ENCODE measurements around the gene ANGPTL7. TPM values are rescaled to one million over a fixed set of nuclear protein-coding genes. Genes with fewer than 3 reads are reported as not detected.
"Not testable (repeated sequence)": the region's sequence is repeated elsewhere in the genome, so short reads cannot be mapped to it uniquely, and the experiment has no call there.

Gene ANGPTL7
- total RNA-seq, 4 donors from 2014 or later, result 0.55 to 1.00 (median 0.79) TPM; not detected in 1

DNA sequence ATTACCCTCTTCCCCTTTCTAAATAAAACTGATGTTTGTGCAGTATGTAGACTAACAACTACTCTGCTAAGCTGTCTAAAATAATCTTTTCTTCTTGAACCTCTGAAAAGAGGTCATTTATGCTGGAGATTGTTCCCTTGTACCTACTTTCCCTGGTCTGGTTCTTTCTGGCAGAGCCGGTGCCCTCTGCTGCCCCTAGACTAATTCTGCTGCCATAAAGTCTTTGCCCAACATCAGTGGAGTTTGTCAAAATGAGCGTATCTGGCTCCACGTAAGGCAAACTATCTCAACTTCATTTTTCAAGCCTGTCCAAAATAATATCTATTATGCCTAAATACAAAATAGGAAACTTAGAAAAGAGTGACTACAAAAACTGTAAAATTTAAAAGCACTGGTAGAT is 30.9 kb upstream of the ANGPTL7 start:
- in situ Hi-C loops (cut with MboI; ENCODE audit: low pct_ligation_motif_present in 1 of 4, low pct_unique_long_range_greater_than_20kb in 1 of 4, low sequenced_read_pairs in 3 of 4) (no loop called here), intact Hi-C loops (cut with DNase I; ENCODE audit: low total_unique reads) (no loop called here)
- no peaks in the 10 kb centered on the region for H3K9me3 ChIP-seq
- DNase-seq, result no peak
- no peaks in the 10 kb centered on the region for H3K27me3 ChIP-seq
- no peak overlapping the region for H3K4me3 ChIP-seq
- peaks cover 0 to 8% (median 0%) of the 10 kb centered on the region in 4 donors for H3K4me1 ChIP-seq
- TF ChIP-seq EP300 (IDR thresholded peaks at IDR 0.05; ENCODE audit: low read depth) (no peak), POLR2A (IDR thresholded peaks at IDR 0.05) (no peak), POLR2AphosphoS5 (IDR thresholded peaks at IDR 0.05) (no peak)
- TF ChIP-seq, protein P1, sequence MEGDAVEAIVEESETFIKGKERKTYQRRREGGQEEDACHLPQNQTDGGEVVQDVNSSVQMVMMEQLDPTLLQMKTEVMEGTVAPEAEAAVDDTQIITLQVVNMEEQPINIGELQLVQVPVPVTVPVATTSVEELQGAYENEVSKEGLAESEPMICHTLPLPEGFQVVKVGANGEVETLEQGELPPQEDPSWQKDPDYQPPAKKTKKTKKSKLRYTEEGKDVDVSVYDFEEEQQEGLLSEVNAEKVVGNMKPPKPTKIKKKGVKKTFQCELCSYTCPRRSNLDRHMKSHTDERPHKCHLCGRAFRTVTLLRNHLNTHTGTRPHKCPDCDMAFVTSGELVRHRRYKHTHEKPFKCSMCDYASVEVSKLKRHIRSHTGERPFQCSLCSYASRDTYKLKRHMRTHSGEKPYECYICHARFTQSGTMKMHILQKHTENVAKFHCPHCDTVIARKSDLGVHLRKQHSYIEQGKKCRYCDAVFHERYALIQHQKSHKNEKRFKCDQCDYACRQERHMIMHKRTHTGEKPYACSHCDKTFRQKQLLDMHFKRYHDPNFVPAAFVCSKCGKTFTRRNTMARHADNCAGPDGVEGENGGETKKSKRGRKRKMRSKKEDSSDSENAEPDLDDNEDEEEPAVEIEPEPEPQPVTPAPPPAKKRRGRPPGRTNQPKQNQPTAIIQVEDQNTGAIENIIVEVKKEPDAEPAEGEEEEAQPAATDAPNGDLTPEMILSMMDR (IDR thresholded peaks at IDR 0.05), result no peak
- H3K36me3 ChIP-seq, result peaks cover 0 to 22% (median 3%) of the 10 kb centered on the region in 4 donors
- peak overlapping the region in 1 of 4 donors; percentile 1 for H3K27ac ChIP-seq
- WGBS, 2 donors (ENCODE audit: low coverage in 1 of 2), result 88 to 94% methylated on average over 2 to 3 of the region's 3 CpGs

DNA sequence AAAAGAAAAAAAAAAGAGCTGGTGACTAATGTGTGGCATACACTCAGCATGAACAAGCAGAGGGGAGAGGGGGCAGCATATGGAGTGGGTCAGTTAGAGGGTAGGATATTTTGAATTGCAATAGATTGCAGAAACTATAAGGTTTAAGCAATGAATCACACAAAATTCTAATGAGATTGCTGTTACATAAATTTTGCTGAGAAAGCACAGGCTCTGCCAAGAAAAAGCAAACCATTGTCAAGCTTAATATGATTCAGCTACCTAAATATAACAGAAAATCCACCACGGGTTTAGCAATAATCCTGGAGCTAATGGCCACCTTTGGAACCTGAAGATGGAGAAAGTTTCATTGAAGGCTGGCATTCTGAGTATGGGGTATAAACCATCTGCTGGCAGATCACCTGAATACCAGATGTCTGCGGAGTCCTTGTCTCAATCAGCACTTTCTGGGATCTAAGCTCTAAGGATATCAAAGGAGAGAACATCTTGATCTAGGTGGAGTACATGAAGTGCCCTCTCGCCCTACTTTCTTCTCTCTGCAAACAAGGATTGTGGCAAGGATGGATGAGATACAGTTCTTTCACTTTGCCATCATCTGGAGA is 30.3 kb upstream of the ANGPTL7 start:
- Histone ChIP-seq H3K4me3 (no peak overlapping the region), H3K4me1 (peaks cover 0 to 8% (median 0%) of the 10 kb centered on the region in 4 donors), H3K36me3 (peaks cover 0 to 22% (median 3%) of the 10 kb centered on the region in 4 donors), H3K27ac (no peak overlapping the region), H3K9me3 (no peaks in the 10 kb centered on the region), H3K27me3 (no peaks in the 10 kb centered on the region)
- intact Hi-C loops (cut with DNase I; ENCODE audit: low total_unique reads), result no loop called here
- in situ Hi-C loops (cut with MboI; ENCODE audit: low pct_ligation_motif_present in 1 of 4, low pct_unique_long_range_greater_than_20kb in 1 of 4, low sequenced_read_pairs in 3 of 4), result no loop called here
- no peak for DNase-seq
- WGBS, 2 donors (ENCODE audit: low coverage in 1 of 2), result 73 to 93% methylated on average over 2 to 3 of the region's 3 CpGs
- no peak for TF ChIP-seq POLR2AphosphoS5 (IDR thresholded peaks at IDR 0.05)
- TF ChIP-seq EP300 (IDR thresholded peaks at IDR 0.05; ENCODE audit: low read depth), result no peak
- TF ChIP-seq, protein P1 (IDR thresholded peaks at IDR 0.05), result no peak
- TF ChIP-seq POLR2A (IDR thresholded peaks at IDR 0.05), result no peak

DNA sequence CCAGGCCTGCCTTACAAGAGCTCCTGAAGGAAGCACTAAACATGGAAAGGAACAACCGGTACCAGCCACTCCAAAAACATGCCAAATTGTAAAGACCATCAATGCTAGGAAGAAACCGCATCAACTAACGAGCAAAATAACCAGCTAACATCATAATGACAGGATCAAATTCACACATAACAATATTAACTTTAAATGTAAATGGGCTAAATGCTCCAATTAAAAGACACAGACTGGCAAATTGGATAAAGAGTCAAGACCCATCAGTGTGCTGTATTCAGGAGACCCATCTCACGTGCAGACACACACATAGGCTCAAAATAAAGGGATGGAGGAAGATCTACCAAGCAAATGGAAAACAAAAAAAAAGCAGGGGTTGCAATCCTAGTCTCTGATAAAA is 26.4 kb upstream of the ANGPTL7 start:
- in situ Hi-C loops (cut with MboI; ENCODE audit: low pct_ligation_motif_present in 1 of 4, low pct_unique_long_range_greater_than_20kb in 1 of 4, low sequenced_read_pairs in 3 of 4); intact Hi-C loops (cut with DNase I; ENCODE audit: low total_unique reads): not testable (repeated sequence)
- WGBS, 2 donors (ENCODE audit: low coverage in 1 of 2), result 95% methylated on average over 4 of the region's 4 CpGs; no CpG with 5 or more reads in 1 of the 2 donors

DNA sequence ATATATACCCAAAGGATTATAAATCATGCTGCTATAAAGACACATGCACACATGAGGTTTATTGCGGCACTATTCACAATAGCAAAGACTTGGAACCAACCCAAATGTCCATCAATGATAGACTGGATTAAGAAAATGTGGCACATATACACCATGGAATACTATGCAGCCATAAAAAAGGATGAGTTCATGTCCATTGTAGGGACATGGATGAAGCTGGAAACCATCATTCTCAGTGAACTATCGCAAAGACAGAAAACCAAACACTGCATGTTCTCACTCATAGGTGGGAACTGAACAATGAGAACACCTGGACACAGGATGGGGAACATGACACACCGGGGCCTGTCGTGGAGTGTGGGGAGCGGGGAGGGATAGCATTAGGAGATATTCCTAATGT is 22.4 kb upstream of the ANGPTL7 start:
- not testable (repeated sequence) for DNase-seq
- whole genome bisulfite sequencing, 2 donors (ENCODE audit: low coverage in 1 of 2), result 96 to 99% methylated on average over 5 of the region's 5 CpGs

More for the DNA sequence above, 26.4 kb upstream of the ANGPTL7 start:
- H3K36me3 ChIP-seq, H3K4me1 ChIP-seq, DNase-seq, H3K4me3 ChIP-seq, H3K9me3 ChIP-seq, H3K27me3 ChIP-seq, H3K27ac ChIP-seq: not testable (repeated sequence)

DNA sequence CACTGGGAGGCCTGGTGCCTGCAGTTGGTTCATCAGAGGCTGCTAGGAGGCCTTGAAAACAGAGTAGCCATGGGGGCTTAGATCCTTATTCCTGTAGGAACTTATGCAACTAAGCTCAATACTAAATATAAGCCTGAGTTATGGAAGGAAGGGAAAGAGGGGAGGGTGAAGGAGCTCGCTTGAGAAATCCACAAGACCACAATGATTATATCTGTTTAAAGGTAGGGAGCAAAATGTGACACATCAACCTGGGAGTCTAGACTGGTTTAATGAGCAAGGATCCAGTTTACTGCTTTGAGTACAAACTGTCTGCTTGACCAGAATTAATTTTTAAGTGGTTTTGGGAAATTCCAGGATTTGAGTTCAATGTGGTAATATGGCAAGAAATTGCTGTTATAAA is 20.4 kb upstream of the ANGPTL7 start:
- Histone ChIP-seq H3K36me3 (peaks cover 0 to 7% (median 2%) of the 10 kb centered on the region in 4 donors), H3K27ac (no peak overlapping the region), H3K4me1 (no peaks in the 10 kb centered on the region), H3K9me3 (no peaks in the 10 kb centered on the region), H3K4me3 (no peak overlapping the region), H3K27me3 (no peaks in the 10 kb centered on the region)
- no peak for DNase-seq
- no peak for TF ChIP-seq POLR2AphosphoS5 (IDR thresholded peaks at IDR 0.05)
- no peak for TF ChIP-seq EP300 (IDR thresholded peaks at IDR 0.05; ENCODE audit: low read depth)
- TF ChIP-seq, protein P1 (IDR thresholded peaks at IDR 0.05), result no peak
- no peak for TF ChIP-seq POLR2A (IDR thresholded peaks at IDR 0.05)
- in situ Hi-C loops (cut with MboI; ENCODE audit: low pct_ligation_motif_present in 1 of 4, low pct_unique_long_range_greater_than_20kb in 1 of 4, low sequenced_read_pairs in 3 of 4), result no loop called here
- intact Hi-C loops (cut with DNase I; ENCODE audit: low total_unique reads), result no loop called here
- 100% methylated on average over 1 of the region's 1 CpG for WGBS, 2 donors (ENCODE audit: low coverage in 1 of 2)

More for the DNA sequence above, 22.4 kb upstream of the ANGPTL7 start:
- H3K4me3 ChIP-seq; intact Hi-C loops (cut with DNase I; ENCODE audit: low total_unique reads); H3K27me3 ChIP-seq; H3K9me3 ChIP-seq; H3K27ac ChIP-seq; in situ Hi-C loops (cut with MboI; ENCODE audit: low pct_ligation_motif_present in 1 of 4, low pct_unique_long_range_greater_than_20kb in 1 of 4, low sequenced_read_pairs in 3 of 4); H3K4me1 ChIP-seq; H3K36me3 ChIP-seq: not testable (repeated sequence)

Measured in transverse colon (tissue), 4 donors.